DMS53 treated with DMSO at 0.1 percent for 48 hours (cell line): ENCODE measurements around the gene COL23A1.

Experiments used
- DNase-seq: peaks from one replicate; lab custom pipeline; 2025; ENCODE audit not compliant: unreplicated experiment; lab: John Stamatoyannopoulos, UW

COL23A1 gene

GRCh38 chr5:178350361-178351220 is 239.6 kb downstream of the COL23A1 start:
- no peak for DNase-seq

GRCh38 chr5:178349625-178350353 is 240.4 kb downstream of the COL23A1 start:
- DNase-seq: no peak

GRCh38 chr5:178349075-178349511 is 241.1 kb downstream of the COL23A1 start:
- no peak for DNase-seq

- DNase-seq: no peak
Measured at GRCh38 chr5:178348356-178349074, 241.7 kb downstream of the COL23A1 start.

- no peak for DNase-seq
Measured at GRCh38 chr5:178347956-178348355, 242.2 kb downstream of the COL23A1 start.

- DNase-seq: no peak
Measured at GRCh38 chr5:178346607-178347334, 243.4 kb downstream of the COL23A1 start.

- DNase-seq: no peak
Measured at GRCh38 chr5:178343306-178343705, 246.9 kb downstream of the COL23A1 start.

GRCh38 chr5:178341851-178342140 is 248.4 kb downstream of the COL23A1 start:
- DNase-seq: no peak

- DNase-seq: no peak
Measured at GRCh38 chr5:178341091-178341850, 248.9 kb downstream of the COL23A1 start.

- no peak for DNase-seq
Measured at GRCh38 chr5:178340637-178341036, 249.6 kb downstream of the COL23A1 start.

- no peak for DNase-seq
Measured at GRCh38 chr5:178340187-178340586, 250.0 kb downstream of the COL23A1 start.

- DNase-seq: no peak
Measured at GRCh38 chr5:178339272-178339671, 250.9 kb downstream of the COL23A1 start.

- DNase-seq: no peak
Measured at GRCh38 chr5:178338750-178339144, 251.4 kb downstream of the COL23A1 start.

GRCh38 chr5:178338126-178338749 is 252.0 kb downstream of the COL23A1 start:
- DNase-seq: no peak

GRCh38 chr5:178337334-178337741 is 252.9 kb downstream of the COL23A1 start:
- no peak for DNase-seq

- DNase-seq: no peak
Measured at GRCh38 chr5:178336889-178337288, 253.3 kb downstream of the COL23A1 start.

- DNase-seq: no peak
Measured at GRCh38 chr5:178335302-178336030, 254.7 kb downstream of the COL23A1 start.

- no peak for DNase-seq
Measured at GRCh38 chr5:178334861-178335260, 255.3 kb downstream of the COL23A1 start.

- no peak for DNase-seq
Measured at GRCh38 chr5:178333821-178334481, 256.2 kb downstream of the COL23A1 start.
